Ecto neural progenitor cell (in vitro differentiated cells): ENCODE measurements around the gene COQ5.
"Not testable (repeated sequence)": the region's sequence is repeated elsewhere in the genome, so short reads cannot be mapped to it uniquely, and the experiment has no call there.

Experiments used
- DNase-seq: peaks from one replicate; pipeline ENCODE4 v3.0.0-alpha.2; 2018; ENCODE audit warnings: low spot score

The COQ5 gene

GRCh38 chr12:120529641-120530417 is 871 bp upstream of the COQ5 start:
- no peak for DNase-seq

GRCh38 chr12:120522568-120522967 is 6.4 kb downstream of the COQ5 start:
- no peak for DNase-seq

- DNase-seq: not testable (repeated sequence)
Measured at GRCh38 chr12:120519324-120519723, 9.6 kb downstream of the COQ5 start.

- no peak for DNase-seq
Measured at GRCh38 chr12:120515496-120515895, 13.5 kb downstream of the COQ5 start.

GRCh38 chr12:120514002-120514401 is 15.0 kb downstream of the COQ5 start:
- no peak for DNase-seq

- DNase-seq: no peak
Measured at GRCh38 chr12:120508537-120508936, 20.4 kb downstream of the COQ5 start.

GRCh38 chr12:120504587-120504986 is 24.4 kb downstream of the COQ5 start:
- DNase-seq: no peak

GRCh38 chr12:120500581-120500980 is 28.4 kb downstream of the COQ5 start:
- no peak for DNase-seq

- DNase-seq: no peak
Measured at GRCh38 chr12:120498870-120499515, 30.0 kb downstream of the COQ5 start.

- no peak for DNase-seq
Measured at GRCh38 chr12:120497524-120498150, 31.3 kb downstream of the COQ5 start.

GRCh38 chr12:120496413-120497340 is 32.3 kb downstream of the COQ5 start:
- peak; percentile 85 for DNase-seq

GRCh38 chr12:120495731-120496412 is 33.1 kb downstream of the COQ5 start, which contains the start of gene DYNLL1:
Gene DYNLL1 (plus strand): TSS chr12:120496113. CDS start chr12:120496422, 309 bp downstream.
- DNase-seq: peak; percentile 100

- no peak for DNase-seq
Measured at GRCh38 chr12:120495186-120495730, 33.7 kb downstream of the COQ5 start.

GRCh38 chr12:120490833-120491512 is 38.0 kb downstream of the COQ5 start:
- no peak for DNase-seq

GRCh38 chr12:120490325-120490724 is 38.6 kb downstream of the COQ5 start:
- no peak for DNase-seq

- no peak for DNase-seq
Measured at GRCh38 chr12:120489018-120489417, 39.9 kb downstream of the COQ5 start.

GRCh38 chr12:120488057-120488640 is 40.8 kb downstream of the COQ5 start:
- DNase-seq: no peak

- not testable (repeated sequence) for DNase-seq
Measured at GRCh38 chr12:120487552-120487951, 41.4 kb downstream of the COQ5 start.

- no peak for DNase-seq
Measured at GRCh38 chr12:120485961-120486881, 42.7 kb downstream of the COQ5 start.
